ENCODE data around the gene CFAP65.

GRCh38 chr2:218957671-218958070, 83.6 kb downstream of the CFAP65 start:
- TF ChIP-seq POLR2A (IDR thresholded peaks at IDR 0.05; ENCODE audit: low read length) (no peak), GATA1 (IDR thresholded peaks at IDR 0.05; ENCODE audit: low read depth, low read length) (no peak)

Data from erythroblast (primary cell).